Measurements from ENCODE around the gene NAP1L4.

NAP1L4 gene

GRCh38 chr11:2923446-2924375 lies 68.4 kb downstream of the NAP1L4 start:
- no peak for DNase-seq (ENCODE audit: low read depth in 2 of 2)

DNA sequence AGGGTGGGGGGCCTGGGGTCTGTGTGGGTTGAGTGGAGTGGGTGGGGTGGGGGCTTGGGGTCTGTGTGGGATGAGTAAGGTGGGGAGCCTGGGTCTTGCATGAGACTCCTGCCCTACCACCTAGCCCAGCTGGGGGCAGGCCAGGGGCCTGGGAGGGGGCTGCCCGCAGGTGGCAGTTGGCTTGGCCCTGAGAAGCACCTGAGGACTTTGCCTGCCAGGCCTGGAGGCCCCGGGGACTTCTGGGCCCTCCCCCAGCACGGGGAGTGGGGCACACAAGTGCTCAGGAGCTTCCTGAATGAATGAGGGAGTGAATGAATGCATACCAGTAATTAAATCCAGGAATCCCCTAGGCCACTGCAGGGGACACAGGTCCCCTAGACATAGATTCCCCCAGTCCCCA lies 69.5 kb downstream of the NAP1L4 start:
- no peak for DNase-seq (ENCODE audit: low read depth in 2 of 2)

GRCh38 chr11:2921742-2922493 lies 70.2 kb downstream of the NAP1L4 start:
- DNase-seq (ENCODE audit: low read depth in 2 of 2) = no peak

- DNase-seq (ENCODE audit: low read depth in 2 of 2) = no peak
These were observed 70.9 kb downstream of the NAP1L4 start for GRCh38 chr11:2921261-2921660.

GRCh38 chr11:2920343-2920742 lies 71.8 kb downstream of the NAP1L4 start:
- no peak for DNase-seq (ENCODE audit: low read depth in 2 of 2)

GRCh38 chr11:2919837-2920236 lies 72.3 kb downstream of the NAP1L4 start:
- DNase-seq (ENCODE audit: low read depth in 2 of 2) = no peak

GRCh38 chr11:2919188-2919587 lies 72.9 kb downstream of the NAP1L4 start:
- no peak for DNase-seq (ENCODE audit: low read depth in 2 of 2)

- no peak for DNase-seq (ENCODE audit: low read depth in 2 of 2)
These were observed 74.2 kb downstream of the NAP1L4 start for GRCh38 chr11:2917842-2918490.

DNA sequence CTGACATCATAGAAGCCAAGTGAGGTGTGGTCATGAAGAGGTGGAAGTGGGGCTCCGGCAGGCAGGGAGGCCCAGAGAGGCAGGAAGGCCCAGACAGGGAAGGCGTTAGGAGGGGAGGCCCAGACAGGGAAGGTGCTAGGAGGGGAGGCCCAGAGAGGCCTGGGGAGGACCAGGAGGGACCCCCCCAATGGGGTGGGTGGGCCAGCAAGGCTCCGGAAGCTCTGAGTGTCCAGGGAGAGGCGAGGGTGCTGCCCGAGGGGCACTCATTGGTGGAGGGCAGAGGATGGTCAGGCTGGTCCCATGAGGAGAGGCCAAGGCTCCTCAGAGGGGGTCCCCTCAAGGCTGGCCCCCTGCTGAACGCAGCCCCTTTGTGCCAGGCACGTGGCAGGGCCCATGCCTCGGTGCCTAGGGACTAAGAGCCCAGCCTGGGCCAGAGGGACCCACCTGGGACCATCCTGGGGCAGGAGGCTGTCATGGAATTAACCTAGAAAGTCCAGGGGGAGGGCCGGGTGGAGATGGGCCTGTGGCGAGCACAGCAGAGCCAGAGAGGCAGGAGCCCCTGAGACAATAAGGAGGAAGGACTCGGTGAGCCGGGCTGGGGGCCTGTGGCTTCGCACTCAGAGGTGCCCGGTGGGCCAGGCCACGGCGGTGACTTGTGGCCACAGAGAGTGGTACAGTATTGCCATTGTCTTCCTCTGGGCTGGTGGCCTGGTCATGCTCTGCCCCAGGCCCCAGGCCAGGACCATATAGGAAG lies 75.1 kb downstream of the NAP1L4 start:
- DNase-seq (ENCODE audit: low read depth in 2 of 2) = no peak

- DNase-seq (ENCODE audit: low read depth in 2 of 2) = no peak
These were observed 75.8 kb downstream of the NAP1L4 start for GRCh38 chr11:2916114-2916891.

GRCh38 chr11:2915473-2915872 lies 76.7 kb downstream of the NAP1L4 start:
- DNase-seq (ENCODE audit: low read depth in 2 of 2) = no peak

DNA sequence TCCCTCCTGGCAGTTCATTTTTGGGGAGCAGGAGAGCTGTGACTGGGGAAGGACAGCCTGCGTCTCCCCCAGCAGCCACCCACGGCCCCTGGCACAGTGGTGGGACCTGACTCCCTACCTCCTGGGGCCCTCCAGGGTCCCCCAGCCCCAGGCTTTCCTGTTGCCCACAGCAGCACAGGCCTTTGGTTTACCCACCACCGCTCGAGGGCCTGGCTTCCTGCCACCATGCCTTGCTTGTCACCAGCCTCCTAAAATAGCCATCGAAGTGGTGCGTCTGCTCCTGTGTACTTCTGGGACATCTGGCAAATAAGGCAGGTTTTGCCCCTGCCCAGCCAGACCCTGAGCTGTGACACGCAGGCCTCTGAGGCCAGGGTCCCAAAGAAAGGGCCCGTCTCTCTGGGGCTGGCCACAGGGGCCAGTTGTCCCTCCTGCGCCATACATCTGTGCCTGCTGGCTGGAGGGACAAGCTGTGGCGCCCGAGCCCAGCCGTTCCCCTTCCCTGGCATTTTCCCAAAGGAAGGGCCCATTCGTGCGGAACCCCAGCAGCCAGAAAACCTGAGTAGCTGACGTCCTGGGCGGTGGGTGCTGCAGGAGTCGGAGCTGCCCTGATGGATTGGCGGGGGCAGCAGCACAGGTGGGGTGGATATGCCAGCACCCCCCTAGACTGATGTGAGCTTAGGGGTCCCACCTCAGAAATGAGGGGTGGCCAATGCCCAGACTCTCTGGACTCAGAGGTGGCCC lies 77.5 kb downstream of the NAP1L4 start:
- DNase-seq (ENCODE audit: low read depth in 2 of 2) = no peak

DNA sequence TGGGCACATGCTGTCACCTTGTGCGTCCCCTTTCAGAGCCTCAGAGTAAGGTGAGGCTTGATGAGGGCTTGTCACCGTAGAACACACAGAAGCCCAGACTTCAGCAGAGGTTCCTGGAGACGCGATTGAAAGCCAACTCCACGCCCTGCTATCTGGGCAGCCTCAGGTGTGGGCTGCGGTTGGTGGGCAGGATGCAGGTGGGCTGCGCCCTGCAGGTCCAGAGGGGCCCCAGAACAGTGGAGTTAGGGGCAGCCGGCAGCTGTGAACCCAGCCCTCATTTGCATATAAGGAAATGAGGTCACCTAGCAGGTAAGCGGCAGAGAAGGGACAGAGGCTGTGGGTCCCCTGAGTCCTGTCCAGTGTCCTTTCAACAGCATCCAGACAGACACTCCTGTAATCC lies 78.4 kb downstream of the NAP1L4 start:
- DNase-seq (ENCODE audit: low read depth in 2 of 2) = no peak

- DNase-seq (ENCODE audit: low read depth in 2 of 2) = no peak
These were observed 79.1 kb downstream of the NAP1L4 start for GRCh38 chr11:2913019-2913431.

GRCh38 chr11:2912498-2912897 lies 79.6 kb downstream of the NAP1L4 start:
- DNase-seq (ENCODE audit: low read depth in 2 of 2) = no peak

GRCh38 chr11:2911785-2912391 lies 80.2 kb downstream of the NAP1L4 start:
- DNase-seq (ENCODE audit: low read depth in 2 of 2) = no peak

DNA sequence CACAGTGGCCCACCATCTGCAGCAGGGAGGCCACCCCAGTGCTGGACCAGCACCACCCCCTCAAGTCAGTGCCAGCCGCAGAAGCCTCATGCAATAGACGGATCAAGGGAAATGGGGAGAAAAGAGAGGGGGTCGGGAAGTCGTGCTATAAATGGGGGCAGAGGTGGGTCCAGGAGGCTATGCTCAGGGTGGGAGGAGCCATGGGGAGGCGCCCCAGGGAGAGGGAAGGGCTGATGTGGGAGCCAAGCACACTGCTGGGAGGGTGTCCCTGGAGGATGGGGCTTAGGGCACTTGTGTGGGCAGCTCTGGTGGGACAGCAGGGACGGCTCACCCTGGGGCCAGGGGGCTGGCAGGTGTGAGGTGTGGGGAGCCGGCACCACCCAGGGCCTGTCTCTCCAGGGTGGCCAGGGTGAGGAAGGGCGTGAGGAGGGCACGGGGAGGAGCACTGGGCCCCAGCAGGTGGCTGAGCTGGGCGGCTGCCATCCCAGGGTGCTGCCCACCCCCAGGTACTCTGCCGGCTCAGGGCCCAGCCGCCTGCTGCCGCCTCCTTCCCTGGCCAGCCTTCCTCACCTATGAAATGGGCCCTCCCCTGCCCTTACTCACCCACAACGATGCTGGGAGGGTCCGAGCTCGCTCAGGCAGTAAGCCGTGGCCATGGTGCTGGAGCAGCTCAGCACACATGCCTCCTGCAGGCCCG lies 80.9 kb downstream of the NAP1L4 start:
- DNase-seq (ENCODE audit: low read depth in 2 of 2) = no peak

- DNase-seq (ENCODE audit: low read depth in 2 of 2) = no peak
These were observed 81.7 kb downstream of the NAP1L4 start for GRCh38 chr11:2910401-2910955.
